WTC11 (cell line): ENCODE measurements around the gene DRG2. TPM values are rescaled to one million over a fixed set of nuclear protein-coding genes. Genes with fewer than 3 reads are reported as not detected.

Experiments used
- ATAC-seq: fragments of 200-7000 bp; cut with Tn5 transposase; 2 replicates; pipeline ENCODE4 v1.10.0; 2021; ENCODE audit warnings: mild to moderate bottlenecking, moderate library complexity
- CTCF ChIA-PET: fragments of 300-600 bp; sonication (Branson Sonifier 250); formaldehyde crosslinking; loops from one replicate; lab custom pipeline; 2021; ENCODE audit warnings: antibody characterized with exemption; lab: Charles Lee
- POLR2A ChIA-PET: fragments of 350-600 bp; sonication (Branson Sonifier 250); formaldehyde crosslinking; loops from one replicate; lab custom pipeline; 2021; ENCODE audit warnings: antibody characterized with exemption; lab: Charles Lee
- DNase-seq: peaks from one replicate; pipeline ENCODE4 v3.0.0; 2021; ENCODE audit warnings: low spot score
- H3K27ac Mint-ChIP-seq: 2 replicates; pipeline ENCODE4 v1.8.0; 2021; ENCODE audit warnings: mixed read lengths
- H3K27me3 Mint-ChIP-seq: 2 replicates; pipeline ENCODE4 v1.8.0; 2021; ENCODE audit warnings: low read depth, mild to moderate bottlenecking, moderate library complexity, mixed read lengths
- H3K36me3 Mint-ChIP-seq: 2 replicates; pipeline ENCODE4 v1.8.0; 2021; ENCODE audit warnings: mixed read lengths
- H3K4me1 Mint-ChIP-seq: 2 replicates; pipeline ENCODE4 v1.8.0; 2022; ENCODE audit warnings: mixed read lengths
- H3K4me3 Mint-ChIP-seq: 2 replicates; pipeline ENCODE4 v1.8.0; 2021; ENCODE audit warnings: mild to moderate bottlenecking, moderate library complexity, mixed read lengths
- H3K9me3 Mint-ChIP-seq: 2 replicates; pipeline ENCODE4 v1.8.0; 2021; ENCODE audit warnings: mixed read lengths
- ELF4 ChIP-seq: sonication (generic); formaldehyde crosslinking; IDR thresholded peaks from 2 replicates; pipeline ENCODE4 v1.8.1; 2022; ENCODE audit warnings: low read depth, mild to moderate bottlenecking, moderate library complexity, missing genetic modification reagents
- FOXJ3 ChIP-seq: sonication (generic); formaldehyde crosslinking; IDR thresholded peaks from 2 replicates; pipeline ENCODE4 v1.9.0; 2021; ENCODE audit warnings: missing genetic modification reagents, mild to moderate bottlenecking, borderline replicate concordance
- FOXP1 ChIP-seq: sonication (generic); formaldehyde crosslinking; IDR thresholded peaks from 2 replicates; pipeline ENCODE4 v1.8.0; 2022; ENCODE audit warnings: missing genetic modification reagents, mild to moderate bottlenecking, moderate library complexity, borderline replicate concordance
- GABPB1 ChIP-seq: sonication (generic); formaldehyde crosslinking; IDR thresholded peaks from 2 replicates; pipeline ENCODE4 v1.8.1; 2023; ENCODE audit warnings: mild to moderate bottlenecking, missing genetic modification reagents
- NFYB ChIP-seq: sonication (generic); formaldehyde crosslinking; conservative IDR thresholded peaks from 2 replicates; pipeline ENCODE4 v1.8.0; 2022; ENCODE audit warnings: low read depth, missing genetic modification reagents
- NR3C1 ChIP-seq: sonication (generic); formaldehyde crosslinking; conservative IDR thresholded peaks from 2 replicates; pipeline ENCODE4 v1.8.1; 2023; ENCODE audit warnings: low read depth, mild to moderate bottlenecking, missing genetic modification reagents
- RORB ChIP-seq: fragments of 250-450 bp; sonication (Bioruptor Pico); IDR thresholded peaks from 2 replicates; pipeline ENCODE4 v1.9.0; 2021; ENCODE audit warnings: mild to moderate bottlenecking
- ZNF423 ChIP-seq: fragments of 250-450 bp; sonication (Bioruptor Pico); IDR thresholded peaks from 2 replicates; pipeline ENCODE4 v2.1.2; 2022; ENCODE audit warnings: mild to moderate bottlenecking, moderate library complexity
- total RNA-seq: library from RNA; stranded (reverse); gene quantifications from 3 replicates; pipeline ENCODE4 v1.2.3, GENCODE V29; 2021
- TF ChIP-seq, protein P1 (sequence below): fragments of 250-450 bp; sonication (Bioruptor Pico); IDR thresholded peaks from 2 replicates; pipeline ENCODE4 v2.1.2; 2022; ENCODE audit warnings: mild to moderate bottlenecking, moderate library complexity
- TF ChIP-seq, protein P2 (sequence below): sonication (generic); formaldehyde crosslinking; conservative IDR thresholded peaks from 2 replicates; pipeline ENCODE4 v1.8.1; 2023; ENCODE audit warnings: mild to moderate bottlenecking, low read depth, missing genetic modification reagents, moderate library complexity
- TF ChIP-seq, protein P3 (sequence below): sonication (generic); formaldehyde crosslinking; IDR thresholded peaks from 2 replicates; pipeline ENCODE4 v1.8.0; 2023; ENCODE audit warnings: missing genetic modification reagents, mild to moderate bottlenecking, borderline replicate concordance
- TF ChIP-seq, protein P4 (sequence below): sonication (generic); formaldehyde crosslinking; IDR thresholded peaks from 2 replicates; pipeline ENCODE4 v1.8.0; 2023; ENCODE audit warnings: mild to moderate bottlenecking, missing genetic modification reagents

DRG2 gene
- total RNA-seq, 1 experiment from 2014 or later = 41.4 TPM

DNA sequence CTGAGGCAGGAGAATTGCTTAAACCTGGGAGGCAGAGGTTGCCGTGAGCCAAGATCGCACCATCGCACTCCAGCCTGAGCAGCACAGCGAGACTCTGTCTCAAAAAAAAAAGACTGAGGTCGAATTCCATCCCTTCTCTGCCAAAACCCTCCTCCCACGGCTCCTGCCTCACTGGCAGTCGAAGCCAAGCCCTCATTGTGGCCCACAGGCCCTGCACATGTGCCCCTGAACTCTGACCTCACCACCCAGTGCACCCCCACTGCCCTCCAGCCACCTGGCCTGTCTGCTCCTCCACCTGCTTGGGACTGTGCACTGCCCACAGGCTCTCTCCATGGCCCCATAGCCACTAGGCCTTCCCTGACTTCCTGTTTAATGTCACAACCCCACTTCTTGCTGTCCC is 27.8 kb downstream of the DRG2 start:
- H3K27ac Mint-ChIP-seq = no peak overlapping the region
- ChIA-PET CTCF (no interaction called here), POLR2A (no interaction called here)
- H3K9me3 Mint-ChIP-seq = peaks cover 6% of the 10 kb centered on the region
- H3K4me3 Mint-ChIP-seq = no peak overlapping the region
- ATAC-seq = no peak
- H3K36me3 Mint-ChIP-seq = peaks cover 4% of the 10 kb centered on the region
- DNase-seq = no peak
- TF ChIP-seq ELF4 (CRISPR knock-in tag) (no peak), GABPB1 (CRISPR knock-in tag) (no peak), RORB (CRISPR knock-in tag) (no peak), NFYB (CRISPR knock-in tag) (no peak), FOXP1 (CRISPR knock-in tag) (no peak), FOXJ3 (CRISPR knock-in tag) (no peak)
- TF ChIP-seq, protein P1, sequence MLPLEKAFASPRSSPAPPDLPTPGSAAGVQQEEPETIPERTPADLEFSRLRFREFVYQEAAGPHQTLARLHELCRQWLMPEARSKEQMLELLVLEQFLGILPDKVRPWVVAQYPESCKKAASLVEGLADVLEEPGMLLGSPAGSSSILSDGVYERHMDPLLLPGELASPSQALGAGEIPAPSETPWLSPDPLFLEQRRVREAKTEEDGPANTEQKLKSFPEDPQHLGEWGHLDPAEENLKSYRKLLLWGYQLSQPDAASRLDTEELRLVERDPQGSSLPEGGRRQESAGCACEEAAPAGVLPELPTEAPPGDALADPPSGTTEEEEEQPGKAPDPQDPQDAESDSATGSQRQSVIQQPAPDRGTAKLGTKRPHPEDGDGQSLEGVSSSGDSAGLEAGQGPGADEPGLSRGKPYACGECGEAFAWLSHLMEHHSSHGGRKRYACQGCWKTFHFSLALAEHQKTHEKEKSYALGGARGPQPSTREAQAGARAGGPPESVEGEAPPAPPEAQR (CRISPR knock-in tag) = no peak
- TF ChIP-seq, protein P2, sequence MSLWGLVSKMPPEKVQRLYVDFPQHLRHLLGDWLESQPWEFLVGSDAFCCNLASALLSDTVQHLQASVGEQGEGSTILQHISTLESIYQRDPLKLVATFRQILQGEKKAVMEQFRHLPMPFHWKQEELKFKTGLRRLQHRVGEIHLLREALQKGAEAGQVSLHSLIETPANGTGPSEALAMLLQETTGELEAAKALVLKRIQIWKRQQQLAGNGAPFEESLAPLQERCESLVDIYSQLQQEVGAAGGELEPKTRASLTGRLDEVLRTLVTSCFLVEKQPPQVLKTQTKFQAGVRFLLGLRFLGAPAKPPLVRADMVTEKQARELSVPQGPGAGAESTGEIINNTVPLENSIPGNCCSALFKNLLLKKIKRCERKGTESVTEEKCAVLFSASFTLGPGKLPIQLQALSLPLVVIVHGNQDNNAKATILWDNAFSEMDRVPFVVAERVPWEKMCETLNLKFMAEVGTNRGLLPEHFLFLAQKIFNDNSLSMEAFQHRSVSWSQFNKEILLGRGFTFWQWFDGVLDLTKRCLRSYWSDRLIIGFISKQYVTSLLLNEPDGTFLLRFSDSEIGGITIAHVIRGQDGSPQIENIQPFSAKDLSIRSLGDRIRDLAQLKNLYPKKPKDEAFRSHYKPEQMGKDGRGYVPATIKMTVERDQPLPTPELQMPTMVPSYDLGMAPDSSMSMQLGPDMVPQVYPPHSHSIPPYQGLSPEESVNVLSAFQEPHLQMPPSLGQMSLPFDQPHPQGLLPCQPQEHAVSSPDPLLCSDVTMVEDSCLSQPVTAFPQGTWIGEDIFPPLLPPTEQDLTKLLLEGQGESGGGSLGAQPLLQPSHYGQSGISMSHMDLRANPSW (CRISPR knock-in tag) = no peak
- TF ChIP-seq, protein P3, sequence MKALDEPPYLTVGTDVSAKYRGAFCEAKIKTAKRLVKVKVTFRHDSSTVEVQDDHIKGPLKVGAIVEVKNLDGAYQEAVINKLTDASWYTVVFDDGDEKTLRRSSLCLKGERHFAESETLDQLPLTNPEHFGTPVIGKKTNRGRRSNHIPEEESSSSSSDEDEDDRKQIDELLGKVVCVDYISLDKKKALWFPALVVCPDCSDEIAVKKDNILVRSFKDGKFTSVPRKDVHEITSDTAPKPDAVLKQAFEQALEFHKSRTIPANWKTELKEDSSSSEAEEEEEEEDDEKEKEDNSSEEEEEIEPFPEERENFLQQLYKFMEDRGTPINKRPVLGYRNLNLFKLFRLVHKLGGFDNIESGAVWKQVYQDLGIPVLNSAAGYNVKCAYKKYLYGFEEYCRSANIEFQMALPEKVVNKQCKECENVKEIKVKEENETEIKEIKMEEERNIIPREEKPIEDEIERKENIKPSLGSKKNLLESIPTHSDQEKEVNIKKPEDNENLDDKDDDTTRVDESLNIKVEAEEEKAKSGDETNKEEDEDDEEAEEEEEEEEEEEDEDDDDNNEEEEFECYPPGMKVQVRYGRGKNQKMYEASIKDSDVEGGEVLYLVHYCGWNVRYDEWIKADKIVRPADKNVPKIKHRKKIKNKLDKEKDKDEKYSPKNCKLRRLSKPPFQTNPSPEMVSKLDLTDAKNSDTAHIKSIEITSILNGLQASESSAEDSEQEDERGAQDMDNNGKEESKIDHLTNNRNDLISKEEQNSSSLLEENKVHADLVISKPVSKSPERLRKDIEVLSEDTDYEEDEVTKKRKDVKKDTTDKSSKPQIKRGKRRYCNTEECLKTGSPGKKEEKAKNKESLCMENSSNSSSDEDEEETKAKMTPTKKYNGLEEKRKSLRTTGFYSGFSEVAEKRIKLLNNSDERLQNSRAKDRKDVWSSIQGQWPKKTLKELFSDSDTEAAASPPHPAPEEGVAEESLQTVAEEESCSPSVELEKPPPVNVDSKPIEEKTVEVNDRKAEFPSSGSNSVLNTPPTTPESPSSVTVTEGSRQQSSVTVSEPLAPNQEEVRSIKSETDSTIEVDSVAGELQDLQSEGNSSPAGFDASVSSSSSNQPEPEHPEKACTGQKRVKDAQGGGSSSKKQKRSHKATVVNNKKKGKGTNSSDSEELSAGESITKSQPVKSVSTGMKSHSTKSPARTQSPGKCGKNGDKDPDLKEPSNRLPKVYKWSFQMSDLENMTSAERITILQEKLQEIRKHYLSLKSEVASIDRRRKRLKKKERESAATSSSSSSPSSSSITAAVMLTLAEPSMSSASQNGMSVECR (CRISPR knock-in tag) = no peak
- TF ChIP-seq, protein P4, sequence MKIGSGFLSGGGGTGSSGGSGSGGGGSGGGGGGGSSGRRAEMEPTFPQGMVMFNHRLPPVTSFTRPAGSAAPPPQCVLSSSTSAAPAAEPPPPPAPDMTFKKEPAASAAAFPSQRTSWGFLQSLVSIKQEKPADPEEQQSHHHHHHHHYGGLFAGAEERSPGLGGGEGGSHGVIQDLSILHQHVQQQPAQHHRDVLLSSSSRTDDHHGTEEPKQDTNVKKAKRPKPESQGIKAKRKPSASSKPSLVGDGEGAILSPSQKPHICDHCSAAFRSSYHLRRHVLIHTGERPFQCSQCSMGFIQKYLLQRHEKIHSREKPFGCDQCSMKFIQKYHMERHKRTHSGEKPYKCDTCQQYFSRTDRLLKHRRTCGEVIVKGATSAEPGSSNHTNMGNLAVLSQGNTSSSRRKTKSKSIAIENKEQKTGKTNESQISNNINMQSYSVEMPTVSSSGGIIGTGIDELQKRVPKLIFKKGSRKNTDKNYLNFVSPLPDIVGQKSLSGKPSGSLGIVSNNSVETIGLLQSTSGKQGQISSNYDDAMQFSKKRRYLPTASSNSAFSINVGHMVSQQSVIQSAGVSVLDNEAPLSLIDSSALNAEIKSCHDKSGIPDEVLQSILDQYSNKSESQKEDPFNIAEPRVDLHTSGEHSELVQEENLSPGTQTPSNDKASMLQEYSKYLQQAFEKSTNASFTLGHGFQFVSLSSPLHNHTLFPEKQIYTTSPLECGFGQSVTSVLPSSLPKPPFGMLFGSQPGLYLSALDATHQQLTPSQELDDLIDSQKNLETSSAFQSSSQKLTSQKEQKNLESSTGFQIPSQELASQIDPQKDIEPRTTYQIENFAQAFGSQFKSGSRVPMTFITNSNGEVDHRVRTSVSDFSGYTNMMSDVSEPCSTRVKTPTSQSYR = no peak
- peaks cover 7% of the 10 kb centered on the region for H3K4me1 Mint-ChIP-seq
- H3K27me3 Mint-ChIP-seq = no peaks in the 10 kb centered on the region

GRCh38 chr17:18116078-18116477 is 28.3 kb downstream of the DRG2 start:
- no peak for DNase-seq
- TF ChIP-seq NR3C1 (no peak), ZNF423 (no peak)
- Mint-ChIP-seq H3K36me3 (peaks cover 4% of the 10 kb centered on the region), H3K27ac (no peak overlapping the region), H3K4me1 (peaks cover 7% of the 10 kb centered on the region), H3K27me3 (no peaks in the 10 kb centered on the region), H3K9me3 (peaks cover 6% of the 10 kb centered on the region), H3K4me3 (no peak overlapping the region)
- ATAC-seq = no peak
- CTCF ChIA-PET = interaction anchor here (1.8 kb wide), 1 partner anchor 26 kb away, joined by 7 read pairs; no protein-coding TSS in a partner anchor
- POLR2A ChIA-PET = no interaction called here
